Mammary epithelial cell (primary cell): ENCODE measurements around the gene KLF15.

Experiments
- EZH2 ChIP-seq: IDR thresholded peaks from 2 replicates; pipeline ENCODE4 v1.6.1; 2012; ENCODE audit warnings: low read length, inconsistent platforms, borderline replicate concordance
- TF ChIP-seq, protein P1 (sequence below), 2 donors: IDR thresholded peaks in 1 of 2; conservative IDR thresholded peaks in 1 of 2; 2 replicates each; pipeline ENCODE4 v1.5.1; 2011 to 2012; ENCODE audit warnings: inconsistent platforms in 2 of 2, low read length in 2 of 2, mild to moderate bottlenecking in 2 of 2, control low read depth in 1 of 2, low read depth in 1 of 2; ENCODE audit not compliant: insufficient read depth in 1 of 2; ENCODE audit errors: extremely low read depth in 1 of 2

DNA sequence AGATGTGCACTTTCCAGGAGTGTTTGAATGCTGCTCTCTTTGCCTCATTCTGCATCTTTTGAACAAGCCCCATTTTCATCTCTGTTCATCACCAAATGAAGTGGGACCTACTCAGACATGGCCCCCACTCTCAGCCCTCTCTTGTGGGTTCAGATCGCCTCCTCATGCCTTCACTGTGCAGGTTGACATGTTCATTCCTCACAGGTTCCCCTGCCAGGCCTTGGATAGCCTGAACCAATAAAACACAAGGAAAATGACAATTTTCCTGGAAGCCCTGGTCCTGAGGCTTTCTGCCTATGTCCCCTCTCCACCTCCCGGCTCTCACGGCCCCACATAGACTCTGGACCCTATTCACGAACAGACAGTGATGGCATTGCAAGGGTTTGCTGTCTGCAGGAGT lies 17.7 kb downstream of the KLF15 start:
- TF ChIP-seq, protein P1, sequence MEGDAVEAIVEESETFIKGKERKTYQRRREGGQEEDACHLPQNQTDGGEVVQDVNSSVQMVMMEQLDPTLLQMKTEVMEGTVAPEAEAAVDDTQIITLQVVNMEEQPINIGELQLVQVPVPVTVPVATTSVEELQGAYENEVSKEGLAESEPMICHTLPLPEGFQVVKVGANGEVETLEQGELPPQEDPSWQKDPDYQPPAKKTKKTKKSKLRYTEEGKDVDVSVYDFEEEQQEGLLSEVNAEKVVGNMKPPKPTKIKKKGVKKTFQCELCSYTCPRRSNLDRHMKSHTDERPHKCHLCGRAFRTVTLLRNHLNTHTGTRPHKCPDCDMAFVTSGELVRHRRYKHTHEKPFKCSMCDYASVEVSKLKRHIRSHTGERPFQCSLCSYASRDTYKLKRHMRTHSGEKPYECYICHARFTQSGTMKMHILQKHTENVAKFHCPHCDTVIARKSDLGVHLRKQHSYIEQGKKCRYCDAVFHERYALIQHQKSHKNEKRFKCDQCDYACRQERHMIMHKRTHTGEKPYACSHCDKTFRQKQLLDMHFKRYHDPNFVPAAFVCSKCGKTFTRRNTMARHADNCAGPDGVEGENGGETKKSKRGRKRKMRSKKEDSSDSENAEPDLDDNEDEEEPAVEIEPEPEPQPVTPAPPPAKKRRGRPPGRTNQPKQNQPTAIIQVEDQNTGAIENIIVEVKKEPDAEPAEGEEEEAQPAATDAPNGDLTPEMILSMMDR (conservative IDR thresholded peaks at IDR 0.05 in 1 of 2, IDR thresholded peaks at IDR 0.05 in 1 of 2; ENCODE audit: extremely low read depth in 1 of 2, insufficient read depth in 1 of 2, low read depth in 1 of 2, low read length in 2 of 2) = no peak
- no peak for TF ChIP-seq EZH2
